NCI-H2107 (cell line): ENCODE data around the gene LCN12.

ENCODE experiments used
- DNase-seq: peaks from one replicate; lab custom pipeline; 2025; lab: John Stamatoyannopoulos, UW

LCN12 gene

DNA sequence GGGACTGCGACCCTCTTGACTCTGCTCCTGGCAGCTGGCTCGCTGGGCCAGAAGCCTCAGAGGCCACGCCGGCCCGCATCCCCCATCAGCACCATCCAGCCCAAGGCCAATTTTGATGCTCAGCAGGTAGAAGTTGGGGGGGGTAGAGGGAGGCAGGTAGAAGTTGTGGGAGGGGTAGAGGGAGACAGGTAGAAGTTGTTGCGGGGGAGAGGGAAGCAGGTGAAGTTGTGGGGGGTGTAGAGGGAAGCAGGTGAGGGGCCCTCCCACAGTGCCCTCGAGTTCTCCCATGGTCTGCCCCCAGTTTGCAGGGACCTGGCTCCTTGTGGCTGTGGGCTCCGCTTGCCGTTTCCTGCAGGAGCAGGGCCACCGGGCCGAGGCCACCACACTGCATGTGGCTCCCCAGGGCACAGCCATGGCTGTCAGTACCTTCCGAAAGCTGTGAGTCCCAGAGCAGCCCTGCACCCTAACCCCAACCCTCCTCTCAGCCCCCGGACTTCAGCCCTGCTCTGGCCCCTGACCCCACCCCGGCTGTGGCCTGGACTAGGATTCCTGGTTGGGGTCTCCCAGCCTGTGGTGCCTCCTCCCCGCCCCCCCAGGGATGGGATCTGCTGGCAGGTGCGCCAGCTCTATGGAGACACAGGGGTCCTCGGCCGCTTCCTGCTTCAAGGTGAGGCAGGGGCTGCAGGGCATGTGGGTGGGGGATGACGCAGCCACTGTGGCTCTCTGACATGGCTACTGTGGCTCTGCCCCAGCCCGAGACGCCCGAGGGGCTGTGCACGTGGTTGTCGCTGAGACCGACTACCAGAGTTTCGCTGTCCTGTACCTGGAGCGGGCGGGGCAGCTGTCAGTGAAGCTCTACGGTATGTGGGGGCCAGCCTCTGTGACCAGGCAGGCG is 6.5 kb upstream of the LCN12 start:
- DNase-seq, result no peak

GRCh38 chr9:136946228-136947027 is 5.6 kb upstream of the LCN12 start:
- no peak for DNase-seq

- DNase-seq, result no peak
Observed at GRCh38 chr9:136947028-136947891, 4.8 kb upstream of the LCN12 start.

- no peak for DNase-seq
Observed at GRCh38 chr9:136947955-136948510, 4.0 kb upstream of the LCN12 start.

DNA sequence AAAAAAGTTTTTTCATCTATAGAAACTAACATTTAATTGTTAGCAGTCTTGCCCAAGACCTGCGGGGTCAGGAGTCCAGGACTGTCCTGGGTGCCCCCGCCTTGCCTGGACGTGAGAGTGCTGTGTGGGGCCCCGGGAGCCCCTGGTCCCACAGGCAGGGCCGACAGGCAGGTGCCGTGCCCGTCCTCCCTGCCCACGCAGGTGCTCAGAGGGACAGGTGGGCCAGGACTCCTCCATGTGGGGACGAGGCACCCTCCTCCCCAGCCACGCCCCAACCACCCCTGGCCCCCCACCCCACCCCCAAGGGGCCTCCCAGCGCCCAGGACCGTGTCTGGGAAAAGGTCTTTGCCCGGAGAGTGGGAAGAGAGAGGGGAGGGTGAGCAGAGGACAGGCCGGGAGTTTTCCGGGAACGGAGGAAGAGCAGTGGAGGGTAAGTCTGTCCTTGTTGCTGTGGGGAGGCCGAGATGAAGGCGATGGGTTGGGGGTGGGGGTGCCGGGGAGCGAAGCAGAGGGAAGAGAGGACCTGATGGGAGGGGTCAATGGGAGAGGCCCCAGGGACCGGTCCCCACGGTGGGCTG is 2.7 kb upstream of the LCN12 start:
- peak; percentile 58 for DNase-seq

GRCh38 chr9:136949817-136950655 is 2.0 kb upstream of the LCN12 start:
- peak; percentile 92 for DNase-seq

- DNase-seq, result no peak
Observed at GRCh38 chr9:136950656-136951276, 1.3 kb upstream of the LCN12 start.

DNA sequence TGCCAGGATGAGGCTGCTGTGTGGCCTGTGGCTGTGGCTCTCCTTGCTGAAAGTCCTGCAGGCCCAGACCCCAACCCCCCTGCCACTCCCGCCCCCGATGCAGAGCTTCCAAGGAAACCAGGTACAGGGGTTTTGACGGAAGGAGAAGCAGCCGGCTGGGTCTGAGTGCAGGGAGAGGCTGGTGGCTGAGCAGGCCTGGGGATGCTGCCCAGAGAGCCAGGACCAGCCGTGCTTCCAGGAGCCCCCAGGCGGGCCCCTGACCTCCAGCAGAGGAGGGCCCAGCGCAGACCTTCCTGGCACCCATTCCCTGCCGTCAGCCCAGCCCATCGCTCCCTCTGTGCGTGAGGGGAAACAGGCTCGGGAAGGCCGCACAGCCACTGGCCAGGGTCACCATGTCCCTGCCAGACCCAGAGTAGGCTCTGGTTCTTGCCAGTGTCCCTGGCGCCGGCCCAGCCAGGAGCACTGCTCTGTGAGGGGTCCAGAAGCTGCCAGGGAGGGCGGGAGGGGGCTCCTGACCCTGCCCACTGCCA is 313 bp downstream of the LCN12 start:
- no peak for DNase-seq

- DNase-seq, result no peak
Observed at GRCh38 chr9:136952876-136953770, 1.1 kb downstream of the LCN12 start.

DNA sequence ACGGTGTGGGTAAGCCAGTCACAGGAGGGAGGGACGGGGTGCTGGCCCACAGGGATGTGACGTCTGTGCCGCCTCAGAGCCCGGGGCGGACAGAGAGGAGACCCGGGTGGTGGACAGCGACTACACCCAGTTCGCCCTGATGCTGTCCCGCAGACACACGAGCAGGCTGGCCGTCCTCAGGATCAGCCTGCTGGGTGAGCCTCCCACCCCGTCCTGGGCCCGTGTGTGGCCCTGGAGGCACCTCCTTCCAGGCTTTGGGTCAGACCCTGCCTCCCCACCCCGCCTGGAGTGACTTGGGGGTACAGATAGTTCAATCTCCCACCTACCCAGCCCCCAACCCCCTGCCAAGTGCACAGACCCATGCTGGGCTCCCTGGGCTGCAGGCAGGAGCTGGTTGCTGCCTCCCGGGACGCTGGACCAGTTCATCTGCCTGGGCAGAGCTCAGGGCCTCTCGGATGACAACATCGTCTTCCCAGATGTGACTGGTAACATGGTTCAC is 1.7 kb downstream of the LCN12 start:
- no peak for DNase-seq

- DNase-seq, result no peak
Observed at GRCh38 chr9:136954270-136955083, 2.4 kb downstream of the LCN12 start.

- DNase-seq, result no peak
Observed at GRCh38 chr9:136955202-136955942, 3.3 kb downstream of the LCN12 start.

- no peak for DNase-seq
Observed at GRCh38 chr9:136955943-136956335, 3.9 kb downstream of the LCN12 start.

- no peak for DNase-seq
Observed at GRCh38 chr9:136956604-136957003, 4.5 kb downstream of the LCN12 start.

DNA sequence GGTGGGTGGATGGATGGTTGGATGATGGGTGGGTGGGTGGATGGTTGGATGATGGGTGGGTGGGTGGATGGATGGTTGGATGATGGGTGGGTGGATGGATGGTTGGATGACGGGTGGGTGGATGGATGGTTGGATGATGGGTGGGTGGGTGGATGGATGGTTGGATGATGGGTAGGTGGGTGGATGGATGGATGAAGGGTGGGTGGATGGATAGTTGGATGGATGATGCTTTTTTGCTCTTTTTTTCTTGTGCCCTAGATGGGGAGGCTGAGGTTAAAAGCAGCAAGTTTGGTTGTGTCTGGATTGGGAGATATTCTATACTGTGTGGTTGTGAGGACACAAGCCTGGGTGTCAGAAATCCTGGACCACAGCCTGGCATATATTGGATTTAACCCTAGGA is 5.4 kb downstream of the LCN12 start:
- no peak for DNase-seq

DNA sequence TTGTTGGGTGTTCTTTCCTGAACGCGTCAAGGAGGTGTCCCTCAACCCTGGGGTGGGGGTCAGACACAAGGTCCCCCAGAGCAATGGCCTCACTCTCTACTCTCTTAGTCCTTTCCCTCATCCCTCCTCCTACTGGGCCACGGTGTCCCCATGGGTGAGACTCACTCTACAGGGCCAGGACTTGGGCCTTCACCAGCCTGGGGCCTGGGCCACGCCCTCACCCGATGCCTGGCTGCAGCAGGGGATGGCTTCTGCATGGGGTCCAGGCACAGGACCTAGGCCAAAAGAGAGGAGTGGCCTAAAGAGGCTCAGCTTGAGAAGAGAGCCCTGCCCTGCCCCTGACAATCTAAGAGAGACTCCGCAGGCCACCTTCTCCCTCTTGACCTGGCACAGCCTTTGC is 5.8 kb downstream of the LCN12 start:
- no peak for DNase-seq

DNA sequence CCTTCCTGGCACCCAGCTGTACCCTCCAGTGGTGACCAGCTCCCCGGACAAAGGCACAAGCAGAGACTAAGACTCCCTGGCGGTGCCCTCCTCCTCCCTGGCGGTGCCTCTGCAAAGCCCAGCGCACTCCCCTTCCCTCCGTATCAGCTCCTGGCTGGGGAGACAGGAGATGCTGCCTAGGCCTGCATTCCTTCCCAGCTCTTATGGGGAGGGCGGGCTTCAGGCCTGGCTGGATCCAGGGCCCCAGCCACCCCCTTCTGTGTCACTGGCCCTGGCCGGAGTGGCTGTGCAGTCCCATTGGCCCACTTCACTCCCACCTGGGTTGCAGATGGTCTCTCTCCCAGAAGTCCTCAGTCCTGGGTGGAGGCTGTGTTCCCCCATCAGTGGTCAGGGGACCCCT is 6.4 kb downstream of the LCN12 start:
- DNase-seq, result no peak
